HK-2 (cell line): ENCODE data around the gene IPO4.
A peak's percentile ranks its signal among the peaks of the same experiment; 100 is the strongest.
"Not testable (repeated sequence)": the region's sequence is repeated elsewhere in the genome, so short reads cannot be mapped to it uniquely, and the experiment has no call there.

Source experiments
- DNase-seq: peaks from one replicate; pipeline ENCODE4 v3.0.0-alpha.2; 2018; ENCODE audit not compliant: unreplicated experiment

Gene IPO4, protein sequence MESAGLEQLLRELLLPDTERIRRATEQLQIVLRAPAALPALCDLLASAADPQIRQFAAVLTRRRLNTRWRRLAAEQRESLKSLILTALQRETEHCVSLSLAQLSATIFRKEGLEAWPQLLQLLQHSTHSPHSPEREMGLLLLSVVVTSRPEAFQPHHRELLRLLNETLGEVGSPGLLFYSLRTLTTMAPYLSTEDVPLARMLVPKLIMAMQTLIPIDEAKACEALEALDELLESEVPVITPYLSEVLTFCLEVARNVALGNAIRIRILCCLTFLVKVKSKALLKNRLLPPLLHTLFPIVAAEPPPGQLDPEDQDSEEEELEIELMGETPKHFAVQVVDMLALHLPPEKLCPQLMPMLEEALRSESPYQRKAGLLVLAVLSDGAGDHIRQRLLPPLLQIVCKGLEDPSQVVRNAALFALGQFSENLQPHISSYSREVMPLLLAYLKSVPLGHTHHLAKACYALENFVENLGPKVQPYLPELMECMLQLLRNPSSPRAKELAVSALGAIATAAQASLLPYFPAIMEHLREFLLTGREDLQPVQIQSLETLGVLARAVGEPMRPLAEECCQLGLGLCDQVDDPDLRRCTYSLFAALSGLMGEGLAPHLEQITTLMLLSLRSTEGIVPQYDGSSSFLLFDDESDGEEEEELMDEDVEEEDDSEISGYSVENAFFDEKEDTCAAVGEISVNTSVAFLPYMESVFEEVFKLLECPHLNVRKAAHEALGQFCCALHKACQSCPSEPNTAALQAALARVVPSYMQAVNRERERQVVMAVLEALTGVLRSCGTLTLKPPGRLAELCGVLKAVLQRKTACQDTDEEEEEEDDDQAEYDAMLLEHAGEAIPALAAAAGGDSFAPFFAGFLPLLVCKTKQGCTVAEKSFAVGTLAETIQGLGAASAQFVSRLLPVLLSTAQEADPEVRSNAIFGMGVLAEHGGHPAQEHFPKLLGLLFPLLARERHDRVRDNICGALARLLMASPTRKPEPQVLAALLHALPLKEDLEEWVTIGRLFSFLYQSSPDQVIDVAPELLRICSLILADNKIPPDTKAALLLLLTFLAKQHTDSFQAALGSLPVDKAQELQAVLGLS

DNA sequence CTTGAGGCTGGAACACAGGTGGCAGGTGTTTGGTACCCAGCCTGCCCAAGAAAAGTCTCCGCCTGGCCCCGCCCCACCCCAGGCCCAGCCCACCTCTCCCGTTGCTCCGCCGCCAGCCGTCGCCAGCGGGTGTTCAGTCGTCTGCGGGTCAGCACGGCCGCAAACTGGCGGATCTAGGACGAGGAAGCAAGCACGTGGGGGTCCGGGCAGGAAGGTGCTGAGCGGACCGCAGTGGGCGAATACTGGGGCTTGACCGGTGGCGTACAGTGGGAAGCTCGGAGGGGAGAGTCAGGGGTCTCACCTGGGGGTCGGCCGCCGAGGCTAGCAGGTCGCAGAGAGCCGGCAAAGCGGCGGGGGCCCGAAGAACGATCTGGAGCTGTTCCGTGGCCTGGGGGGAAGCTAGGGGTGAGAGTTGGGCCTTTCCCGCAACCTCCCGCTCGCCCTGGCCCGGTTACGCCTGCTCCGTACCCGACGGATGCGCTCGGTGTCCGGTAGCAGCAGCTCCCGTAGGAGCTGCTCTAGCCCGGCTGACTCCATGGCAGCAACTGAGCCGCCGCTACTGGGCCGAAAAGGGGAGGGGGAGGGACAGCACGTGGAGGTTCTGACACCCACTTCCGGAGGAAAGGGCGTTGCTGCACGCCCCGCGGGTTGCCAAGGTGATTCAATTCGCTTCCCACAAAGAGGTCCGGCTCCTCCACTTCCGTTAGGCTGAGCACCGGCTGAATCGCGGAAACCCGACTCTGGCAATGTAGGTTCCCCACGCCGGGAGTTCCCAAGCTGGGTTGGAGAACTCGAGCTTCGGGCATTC lies at the start of gene IPO4:
TSS of gene IPO4 (minus strand) at position 566 of the 808 bp plus-strand sequence. CDS start at position 537, 29 bp downstream.
- peak; percentile 96 for DNase-seq

DNA sequence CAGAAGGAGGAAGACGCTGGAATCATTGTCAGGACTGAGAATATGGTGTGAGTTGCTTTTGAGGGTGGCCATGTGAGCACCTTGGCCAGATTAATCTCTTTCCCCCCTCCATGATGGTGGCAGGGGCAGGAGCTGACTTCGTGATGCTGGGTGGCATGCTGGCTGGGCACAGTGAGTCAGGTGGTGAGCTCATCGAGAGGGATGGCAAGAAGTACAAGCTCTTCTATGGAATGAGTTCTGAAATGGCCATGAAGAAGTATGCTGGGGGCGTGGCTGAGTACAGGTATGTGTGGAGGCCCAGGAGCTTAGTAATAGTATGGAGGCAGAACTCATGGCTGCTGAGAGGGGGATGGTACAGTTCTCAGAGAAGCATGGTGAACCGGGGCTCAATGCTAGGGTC lies 49.5 kb upstream of the IPO4 start:
- no peak for DNase-seq

DNA sequence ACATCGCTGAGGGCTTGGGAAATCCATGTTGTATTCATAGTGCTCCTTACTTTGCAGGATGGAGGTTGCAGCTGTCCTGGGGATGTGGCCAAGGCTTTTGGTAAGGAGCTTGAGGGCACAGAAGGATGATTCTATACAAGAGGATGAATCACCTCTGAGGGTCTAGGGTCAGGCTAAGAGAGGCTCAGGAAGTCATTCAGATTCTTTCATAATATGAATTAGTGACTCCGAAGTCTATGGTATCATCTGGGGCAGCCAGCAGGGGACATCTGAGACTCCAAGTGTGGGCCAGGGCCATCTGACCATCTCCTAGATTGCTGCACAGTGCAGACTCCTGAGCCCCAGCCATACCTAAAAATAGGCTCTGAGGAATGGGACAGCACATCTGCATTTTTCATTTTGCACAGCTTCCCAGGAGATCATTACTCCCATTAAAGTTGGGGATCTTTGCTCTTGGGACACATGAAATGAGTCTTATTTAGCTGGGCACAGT lies 48.9 kb upstream of the IPO4 start:
- DNase-seq = no peak

DNA sequence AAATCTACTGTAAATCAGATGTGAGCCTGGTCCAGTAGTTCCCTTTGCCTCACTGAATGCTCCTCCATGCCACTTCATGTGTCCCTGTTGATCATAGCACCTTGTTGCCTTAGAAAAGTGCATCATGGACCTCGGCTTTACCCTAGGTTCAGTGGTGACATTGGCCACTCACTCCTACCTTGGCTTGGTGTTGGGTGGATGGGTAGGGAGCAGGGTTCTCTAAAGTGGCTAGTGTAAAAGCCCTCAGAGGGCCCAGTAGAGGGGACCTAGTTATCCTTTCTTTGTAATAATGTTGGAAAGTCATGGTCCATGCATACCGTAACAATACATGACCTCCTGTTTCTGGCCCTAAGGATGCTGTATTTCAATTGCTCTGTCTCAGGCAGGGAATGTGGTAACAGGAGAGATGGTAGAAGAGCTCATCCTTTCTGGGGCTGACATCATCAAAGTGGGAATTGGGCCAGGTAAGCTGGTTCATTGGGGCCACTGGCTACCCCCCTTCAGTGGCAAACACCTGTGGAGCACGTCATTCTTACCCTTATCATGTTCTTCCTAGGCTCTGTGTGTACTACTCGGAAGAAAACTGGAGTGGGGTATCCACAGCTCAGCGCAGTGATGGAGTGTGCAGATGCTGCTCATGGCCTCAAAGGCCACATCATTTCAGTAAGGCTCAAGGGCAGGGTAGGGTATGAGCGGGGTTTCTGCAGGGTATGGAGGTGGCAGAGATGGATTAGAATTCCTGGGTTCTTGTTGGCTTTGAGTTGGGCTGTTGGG lies 48.3 kb upstream of the IPO4 start:
- no peak for DNase-seq

DNA sequence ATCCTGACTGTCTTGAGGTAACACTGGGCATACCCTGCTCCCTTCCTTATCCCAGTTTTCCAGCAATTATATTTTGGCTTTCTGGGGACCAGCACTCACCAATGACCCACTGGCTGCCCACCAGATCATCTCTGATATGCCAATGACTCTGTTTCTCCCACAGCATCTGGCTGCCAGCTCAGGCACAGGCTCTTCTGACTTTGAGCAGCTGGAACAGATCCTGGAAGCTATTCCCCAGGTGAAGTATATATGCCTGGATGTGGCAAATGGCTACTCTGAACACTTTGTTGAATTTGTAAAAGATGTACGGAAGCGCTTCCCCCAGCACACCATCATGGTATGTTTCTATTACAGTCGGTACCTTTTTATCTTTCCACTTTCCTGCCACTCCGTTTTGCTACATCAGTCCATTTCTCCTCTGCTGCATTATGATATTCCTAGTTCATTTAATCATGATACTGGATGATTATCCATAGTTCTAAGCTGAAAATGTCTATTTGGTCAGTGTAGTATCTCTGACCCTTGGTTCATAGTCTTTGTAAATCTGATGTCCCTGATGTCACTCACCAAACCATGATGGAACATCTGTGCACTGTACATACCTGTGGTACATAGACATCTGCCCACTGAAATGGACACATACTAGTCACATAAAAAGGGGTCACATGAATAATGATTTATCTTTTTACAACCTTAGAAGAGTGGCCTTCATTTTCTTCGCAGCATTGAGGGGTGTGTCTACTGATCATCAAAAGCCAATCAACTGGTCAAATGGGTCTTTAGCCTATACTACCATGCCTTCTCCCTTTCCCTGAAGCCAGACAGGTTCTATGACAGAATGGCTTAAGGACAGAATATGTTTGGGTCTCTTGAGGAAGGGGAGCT lies 47.4 kb upstream of the IPO4 start:
- DNase-seq = no peak

DNA sequence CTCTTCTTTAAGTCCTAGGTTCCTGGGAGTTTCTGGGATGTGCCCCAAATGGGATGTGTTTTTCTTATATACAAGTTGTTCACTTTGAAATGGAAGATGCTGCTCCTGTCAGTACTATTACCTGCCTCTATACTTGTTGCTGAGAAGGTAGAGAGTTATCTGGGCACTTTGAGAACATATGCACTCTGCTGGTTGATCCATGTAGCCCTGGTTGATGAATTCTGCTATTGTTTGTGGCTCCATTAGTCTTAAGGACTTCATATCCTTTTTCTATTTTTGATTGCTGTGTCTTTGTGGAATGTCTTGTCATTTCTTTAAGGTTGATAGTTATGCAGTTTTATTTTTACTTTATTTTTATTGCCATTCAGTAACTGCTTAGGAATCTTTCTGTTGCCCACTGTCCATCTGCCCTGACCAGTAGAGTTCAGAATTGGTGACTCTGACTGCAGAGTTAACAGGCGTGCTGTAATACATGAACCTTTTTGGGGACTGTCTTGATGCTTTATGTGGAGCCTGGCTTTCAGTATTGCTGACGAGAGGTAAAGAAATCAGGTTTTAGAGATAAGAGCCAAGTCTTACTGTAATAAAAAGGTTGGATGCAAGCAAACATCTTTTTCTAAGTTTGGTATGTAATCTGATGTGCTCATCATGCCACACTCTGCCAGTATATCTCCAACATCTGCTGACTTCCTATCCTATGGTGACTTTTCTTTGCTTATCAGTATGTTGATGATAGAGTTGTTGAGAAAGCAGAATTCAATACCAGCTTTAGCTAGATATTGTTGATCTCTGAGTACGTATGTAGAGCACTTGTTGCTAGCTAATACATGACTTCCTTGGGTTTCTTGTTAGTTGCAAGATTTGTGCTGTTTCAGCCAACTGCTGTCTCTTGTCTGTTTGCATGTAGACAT lies 45.7 kb upstream of the IPO4 start:
- no peak for DNase-seq

DNA sequence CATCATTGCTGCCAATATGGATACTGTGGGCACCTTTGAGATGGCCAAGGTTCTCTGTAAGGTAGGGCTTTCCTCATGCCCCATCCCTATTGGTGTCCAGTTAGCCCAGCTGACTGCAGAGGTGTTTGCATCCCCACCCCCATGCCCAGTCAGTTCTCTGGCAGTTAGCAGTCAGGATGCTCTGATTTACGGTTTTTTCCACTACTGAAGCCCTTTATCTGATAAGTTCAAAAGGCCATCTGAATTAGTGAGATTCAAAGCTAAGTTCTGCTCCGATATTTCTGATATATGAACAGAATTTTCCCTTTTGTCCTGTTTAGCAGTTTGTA lies 44.9 kb upstream of the IPO4 start:
- no peak for DNase-seq

DNA sequence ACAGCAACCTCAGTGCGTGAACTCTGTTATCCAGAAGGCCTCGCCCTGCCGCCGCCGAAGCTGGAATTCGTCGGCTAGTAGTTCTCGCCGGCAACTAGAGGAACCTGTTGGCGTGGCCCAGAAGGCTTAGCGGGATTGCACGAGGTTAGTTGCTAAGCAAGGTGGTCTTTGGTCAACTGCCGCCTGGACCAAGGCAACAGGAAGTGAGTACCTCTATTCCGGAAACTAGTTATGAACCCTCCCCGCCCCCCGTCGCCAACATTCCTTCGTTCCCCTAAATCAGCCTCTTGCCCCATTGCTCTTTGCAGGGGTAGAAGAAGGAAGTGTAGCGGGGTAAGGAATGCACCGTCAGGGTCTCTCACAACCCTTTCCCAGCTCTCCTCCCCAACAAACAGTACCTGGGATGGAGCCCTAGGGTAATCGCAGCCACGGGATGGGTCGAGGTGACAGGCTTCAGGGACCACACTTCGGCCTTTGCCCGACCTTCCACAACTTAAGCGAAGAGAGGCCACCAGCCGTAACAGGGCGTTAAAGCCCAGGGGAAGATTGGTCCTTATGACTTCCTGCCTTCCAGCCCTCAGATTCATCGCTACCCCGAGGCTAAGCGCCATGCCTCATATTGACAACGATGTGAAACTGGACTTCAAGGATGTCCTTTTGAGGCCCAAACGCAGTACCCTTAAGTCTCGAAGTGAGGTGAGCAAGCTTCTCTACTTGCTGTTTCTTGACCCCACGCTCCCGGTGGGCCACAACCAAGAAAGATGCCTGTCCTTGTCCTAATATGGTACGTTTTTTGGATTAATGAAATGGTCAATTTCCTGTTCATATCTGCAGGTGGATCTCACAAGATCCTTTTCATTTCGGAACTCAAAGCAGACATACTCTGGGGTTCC lies 44.3 kb upstream of the IPO4 start, which contains the start of gene GMPR2:
TSS of gene GMPR2 (plus strand) at position 285 of the 893 bp plus-strand sequence. CDS start at position 610, 325 bp downstream.
- no peak for DNase-seq

DNA sequence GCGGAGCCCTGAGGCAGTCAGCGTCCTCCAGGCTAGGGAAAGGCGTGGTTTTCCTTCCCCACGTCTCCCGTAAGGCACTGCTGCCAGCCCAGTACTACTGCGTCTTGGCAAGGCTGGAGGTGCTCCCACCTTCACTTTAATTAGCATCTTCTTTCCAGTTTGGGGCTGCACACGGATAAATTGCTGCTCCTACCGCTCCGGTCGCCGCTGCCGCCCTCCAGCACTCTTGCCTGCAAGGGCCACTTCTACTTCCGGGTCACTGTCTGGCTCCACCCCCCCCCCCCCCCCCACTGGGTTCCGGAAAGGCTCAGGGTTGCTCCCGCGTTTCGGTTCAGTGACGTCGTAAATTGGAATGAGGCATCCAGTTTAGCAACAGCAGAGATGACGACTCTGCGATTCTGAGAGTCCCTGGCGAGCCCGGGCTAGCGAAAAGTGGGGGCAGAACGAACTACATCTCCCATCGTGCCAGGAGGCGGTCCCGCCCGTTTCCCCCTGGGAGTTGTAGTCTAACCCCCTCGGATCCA lies 43.6 kb upstream of the IPO4 start, which contains the start of gene NEDD8:
TSS of gene NEDD8 (minus strand) at position 247 of the 524 bp plus-strand sequence. CDS start at position 147, 100 bp downstream.
- DNase-seq = peak; percentile 88

DNA sequence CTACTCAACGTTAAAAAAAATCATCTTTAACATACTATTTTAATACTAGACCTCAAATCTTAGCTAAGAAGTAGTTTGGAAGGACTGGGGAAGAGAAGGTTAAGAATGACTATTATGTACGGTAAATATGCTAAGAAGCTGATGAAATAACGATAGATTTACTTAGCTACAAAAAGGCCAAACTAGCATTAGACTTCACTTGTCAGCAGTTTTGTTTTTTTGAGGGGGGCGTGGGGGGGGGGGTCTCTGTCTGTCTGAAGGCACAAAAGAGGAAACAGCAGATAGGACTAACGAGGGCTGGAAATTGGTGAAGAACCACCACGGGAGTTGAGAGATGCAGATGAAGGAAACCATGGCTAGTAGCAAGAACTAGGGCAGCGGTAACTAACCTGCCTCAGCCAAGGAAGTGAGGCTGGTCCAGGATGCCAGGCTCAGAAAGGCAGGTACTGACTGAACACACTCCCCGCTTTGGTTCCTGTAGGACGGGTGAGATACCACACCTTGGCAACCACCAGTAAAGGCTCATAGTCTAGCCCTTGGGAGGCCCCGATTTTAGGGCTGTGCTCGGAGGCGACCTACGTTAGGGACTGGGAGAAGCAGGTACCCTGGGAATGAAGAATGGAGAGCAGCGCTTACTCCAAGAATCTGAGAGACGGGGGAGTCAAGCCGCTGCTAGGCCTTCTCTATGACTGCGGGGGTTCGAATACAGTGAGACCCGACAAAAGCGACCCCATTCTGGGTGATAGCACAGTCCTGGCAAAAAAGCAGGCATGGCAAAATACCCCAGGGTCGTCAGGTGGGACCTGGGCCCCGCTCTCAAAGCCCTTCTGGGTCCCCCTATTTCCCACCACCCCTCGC lies 42.9 kb upstream of the IPO4 start:
- no peak for DNase-seq

DNA sequence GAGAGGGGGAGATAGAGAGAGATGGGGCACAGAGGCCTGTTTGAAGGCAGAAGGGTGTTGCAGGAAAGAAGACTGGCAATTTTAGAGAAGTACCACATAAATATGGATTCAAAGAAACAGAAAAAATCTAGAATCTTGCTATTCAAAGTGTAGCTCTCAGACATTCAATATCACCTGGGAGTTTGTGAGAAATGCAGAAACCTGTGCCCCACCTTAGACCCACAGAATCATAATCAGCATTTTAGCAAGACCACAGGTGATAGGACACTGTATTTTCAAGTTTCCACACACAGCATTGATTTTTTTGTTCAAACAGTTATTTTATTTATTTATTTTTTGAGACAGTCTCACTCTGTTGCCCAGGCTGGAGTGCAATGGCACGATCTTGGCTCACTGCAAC lies 40.3 kb upstream of the IPO4 start:
- DNase-seq = no peak

DNA sequence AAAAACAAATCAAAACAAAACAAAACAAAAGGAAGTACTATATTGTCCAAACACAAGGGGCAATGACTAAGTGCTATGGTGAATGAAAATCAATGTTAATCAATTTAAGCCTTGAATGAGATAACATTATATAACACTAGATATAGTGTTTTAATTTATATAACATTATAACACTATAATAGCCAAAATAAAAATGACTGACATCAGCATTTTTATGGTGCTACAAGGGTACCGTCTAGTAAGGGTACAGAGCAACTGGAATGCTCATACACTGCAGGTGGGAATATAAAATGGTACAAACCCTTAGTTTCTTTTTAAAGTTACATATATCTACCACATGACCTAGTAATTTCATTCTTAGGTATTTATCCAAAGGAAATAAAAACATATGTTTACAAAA lies 37.9 kb upstream of the IPO4 start:
- no peak for DNase-seq

DNA sequence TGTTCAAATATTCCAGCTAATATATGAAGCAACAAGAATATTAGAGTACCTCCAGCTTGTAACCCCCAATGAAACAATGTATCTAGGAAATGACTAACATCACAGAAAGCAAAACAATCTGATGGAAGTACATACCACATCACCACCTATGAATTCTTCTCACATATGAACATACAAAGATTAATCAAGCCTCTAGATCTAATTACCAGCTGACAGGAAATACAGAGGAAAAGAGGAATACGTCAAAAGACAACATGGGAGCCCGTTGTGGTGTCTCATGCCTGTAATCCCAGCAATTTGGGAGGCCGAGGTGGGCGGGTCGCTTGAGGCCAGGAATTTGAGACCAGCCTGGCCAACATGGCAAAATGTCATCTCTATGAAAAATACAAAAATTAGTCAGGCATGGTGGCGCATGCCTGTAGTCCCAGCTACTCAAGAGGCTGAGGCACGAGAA lies 36.0 kb upstream of the IPO4 start:
- no peak for DNase-seq

DNA sequence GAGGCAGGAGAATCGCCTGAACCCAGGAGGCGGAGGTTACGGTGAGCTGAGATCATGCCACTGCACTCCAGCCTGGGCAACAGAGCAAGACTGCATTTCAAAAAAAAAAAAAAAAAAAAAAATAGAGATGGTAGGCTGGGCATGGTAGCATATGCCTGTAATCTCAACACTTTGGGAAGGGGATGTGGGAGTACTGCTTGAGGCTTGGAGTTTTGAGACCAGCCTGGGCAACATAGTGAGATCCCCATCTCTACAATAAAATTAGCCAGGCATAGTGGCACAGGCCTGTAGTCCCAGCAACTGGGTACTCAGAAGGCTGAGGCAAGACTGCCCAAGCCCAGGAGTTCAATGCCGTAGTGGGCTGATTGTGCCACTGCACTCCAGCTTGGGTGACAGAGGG lies 34.4 kb upstream of the IPO4 start:
- DNase-seq = not testable (repeated sequence)

DNA sequence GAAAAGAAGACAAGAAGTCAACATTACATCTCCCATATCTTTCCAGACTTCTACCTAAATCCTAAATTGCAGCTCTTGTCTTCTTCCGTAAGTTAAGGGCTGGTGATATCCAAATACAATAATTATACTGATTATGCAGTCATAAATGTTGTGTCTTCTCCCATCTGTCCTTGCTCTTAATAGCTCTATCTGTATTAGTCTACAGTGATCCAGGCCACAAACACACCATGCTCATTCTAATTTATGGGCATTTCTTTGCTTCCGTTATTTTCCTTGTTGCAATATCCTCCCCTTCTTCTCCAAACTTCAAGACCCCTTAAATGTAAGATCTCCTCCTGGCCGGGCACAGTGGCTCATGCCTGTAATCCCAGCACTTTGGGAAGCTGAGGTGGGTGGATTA lies 30.9 kb upstream of the IPO4 start:
- no peak for DNase-seq

DNA sequence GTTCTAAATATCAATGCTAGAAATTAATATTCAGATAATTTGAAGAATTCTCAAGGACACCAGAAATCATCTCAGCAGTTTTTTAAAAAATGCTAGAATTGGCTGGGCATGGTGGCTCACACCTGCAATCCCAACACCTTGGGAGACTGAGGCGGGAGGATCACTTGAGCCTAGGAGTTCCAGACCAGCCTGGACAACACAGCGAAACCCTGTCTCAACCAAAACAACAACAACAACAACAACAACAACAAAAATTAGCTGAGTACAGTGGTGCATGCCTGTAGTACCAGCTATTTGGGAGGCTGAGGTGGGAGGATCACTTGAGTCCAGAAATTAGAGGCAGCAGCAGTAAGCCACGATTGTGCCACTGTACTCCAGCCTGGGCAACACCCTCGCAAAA lies 30.5 kb upstream of the IPO4 start:
- DNase-seq = no peak
